ENCODE measurements around the gene NUPR1. TPM values are rescaled to one million over a fixed set of nuclear protein-coding genes. Genes with fewer than 3 reads are reported as not detected.

The NUPR1 gene
- total RNA-seq, 1 experiment from 2014 or later, result 2.2 TPM

DNA sequence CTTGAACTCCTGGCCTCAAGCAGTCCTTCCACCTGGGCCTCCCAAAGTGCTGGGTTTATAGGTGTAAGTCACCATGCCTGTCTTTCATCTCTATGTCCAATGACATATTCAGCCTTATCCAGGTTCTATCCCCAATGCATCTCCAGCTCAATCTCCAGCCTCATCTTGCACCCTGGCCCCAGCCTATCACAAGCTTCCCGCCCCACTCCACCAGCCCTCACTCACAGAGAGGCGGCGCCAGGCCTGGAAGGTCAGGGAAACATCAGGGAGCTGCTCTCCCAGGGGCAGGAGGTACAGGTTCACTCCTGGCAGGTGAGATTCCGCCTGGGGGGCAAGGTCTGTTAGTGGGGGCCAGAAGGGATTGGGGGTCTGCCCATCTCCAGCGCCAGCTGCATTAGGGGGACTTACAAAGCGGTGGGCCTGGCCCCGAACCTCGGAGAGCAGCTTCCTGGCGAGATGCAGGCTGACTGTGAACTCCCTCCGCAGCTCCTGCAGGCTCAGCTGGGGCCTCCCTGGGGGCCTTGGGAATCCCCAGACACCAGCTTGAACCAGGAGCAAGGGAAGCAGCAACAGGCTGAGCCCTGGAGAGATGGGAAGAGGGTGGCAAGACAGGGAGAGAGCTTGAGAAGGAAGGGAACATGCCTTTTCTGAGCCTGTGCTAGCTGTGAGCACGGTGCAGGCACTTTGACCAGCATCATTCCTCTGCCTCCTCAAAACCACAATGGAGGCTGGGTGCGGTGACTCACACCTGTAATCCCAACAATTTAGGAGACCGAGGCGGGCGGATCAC, 35.1 kb downstream of the NUPR1 start (continued):
- TF ChIP-seq, protein P1, sequence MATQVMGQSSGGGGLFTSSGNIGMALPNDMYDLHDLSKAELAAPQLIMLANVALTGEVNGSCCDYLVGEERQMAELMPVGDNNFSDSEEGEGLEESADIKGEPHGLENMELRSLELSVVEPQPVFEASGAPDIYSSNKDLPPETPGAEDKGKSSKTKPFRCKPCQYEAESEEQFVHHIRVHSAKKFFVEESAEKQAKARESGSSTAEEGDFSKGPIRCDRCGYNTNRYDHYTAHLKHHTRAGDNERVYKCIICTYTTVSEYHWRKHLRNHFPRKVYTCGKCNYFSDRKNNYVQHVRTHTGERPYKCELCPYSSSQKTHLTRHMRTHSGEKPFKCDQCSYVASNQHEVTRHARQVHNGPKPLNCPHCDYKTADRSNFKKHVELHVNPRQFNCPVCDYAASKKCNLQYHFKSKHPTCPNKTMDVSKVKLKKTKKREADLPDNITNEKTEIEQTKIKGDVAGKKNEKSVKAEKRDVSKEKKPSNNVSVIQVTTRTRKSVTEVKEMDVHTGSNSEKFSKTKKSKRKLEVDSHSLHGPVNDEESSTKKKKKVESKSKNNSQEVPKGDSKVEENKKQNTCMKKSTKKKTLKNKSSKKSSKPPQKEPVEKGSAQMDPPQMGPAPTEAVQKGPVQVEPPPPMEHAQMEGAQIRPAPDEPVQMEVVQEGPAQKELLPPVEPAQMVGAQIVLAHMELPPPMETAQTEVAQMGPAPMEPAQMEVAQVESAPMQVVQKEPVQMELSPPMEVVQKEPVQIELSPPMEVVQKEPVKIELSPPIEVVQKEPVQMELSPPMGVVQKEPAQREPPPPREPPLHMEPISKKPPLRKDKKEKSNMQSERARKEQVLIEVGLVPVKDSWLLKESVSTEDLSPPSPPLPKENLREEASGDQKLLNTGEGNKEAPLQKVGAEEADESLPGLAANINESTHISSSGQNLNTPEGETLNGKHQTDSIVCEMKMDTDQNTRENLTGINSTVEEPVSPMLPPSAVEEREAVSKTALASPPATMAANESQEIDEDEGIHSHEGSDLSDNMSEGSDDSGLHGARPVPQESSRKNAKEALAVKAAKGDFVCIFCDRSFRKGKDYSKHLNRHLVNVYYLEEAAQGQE (IDR thresholded peaks at IDR 0.05; ENCODE audit: low read depth), result no peak
- no peak for TF ChIP-seq SIN3A (IDR thresholded peaks at IDR 0.05; ENCODE audit: low read depth)

DNA sequence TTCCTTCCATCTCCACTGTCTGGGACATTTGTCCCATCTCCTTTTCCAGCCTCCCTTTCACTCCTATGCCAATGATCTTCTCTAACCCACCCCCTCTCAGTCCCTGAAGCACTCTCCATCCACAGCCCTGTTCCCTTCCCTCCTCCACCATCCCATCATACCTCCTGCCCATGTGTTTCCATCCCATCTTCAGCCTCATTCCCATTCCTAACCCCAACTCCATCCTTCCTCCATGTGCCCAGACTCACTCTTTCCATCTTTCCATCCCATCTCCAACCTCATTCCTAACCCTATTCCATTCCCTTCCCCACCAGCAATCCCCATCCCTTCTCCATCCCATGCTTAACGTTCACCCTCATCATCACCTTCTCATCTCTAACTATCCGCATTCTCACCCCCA, 36.5 kb downstream of the NUPR1 start:
- no peak overlapping the region for H3K27ac ChIP-seq (ENCODE audit: low read depth, low read length)
- no peak overlapping the region for H2AFZ ChIP-seq (ENCODE audit: low read depth, low read length, poor library complexity, severe bottlenecking)
- H3K4me2 ChIP-seq (ENCODE audit: low read length), result no peak overlapping the region
- ChIA-PET CTCF (no interaction called here), POLR2A (no interaction called here), RAD21 (ENCODE audit: low non-redundant PET in 1 of 2, low total read pairs in 2 of 2, uncharacterized antibody in 2 of 2, unreplicated experiment in 2 of 2) (no interaction called here)
- H3K36me3 ChIP-seq (ENCODE audit: control insufficient read depth in 1 of 2, insufficient read depth in 2 of 2, low read length in 2 of 2), result no peaks in the 10 kb centered on the region
- intact Hi-C loops (cut with micrococcal nuclease), result no loop called here
- H3K79me2 ChIP-seq (ENCODE audit: insufficient read depth, low read length), result no peaks in the 10 kb centered on the region
- no peaks in the 10 kb centered on the region for H3K9me3 ChIP-seq (ENCODE audit: control insufficient read depth in 1 of 2, insufficient read depth in 1 of 2, low read depth in 1 of 2, low read length in 2 of 2)
- H4K20me1 ChIP-seq (ENCODE audit: insufficient read depth), result no peaks in the 10 kb centered on the region
- H3K9ac ChIP-seq (ENCODE audit: low read length), result no peak overlapping the region
- H3K9me2 ChIP-seq (ENCODE audit: insufficient read depth), result no peaks in the 10 kb centered on the region
- H3K27me3 ChIP-seq (ENCODE audit: insufficient read depth, low read length), result no peaks in the 10 kb centered on the region
- peaks cover 18 to 23% of the 10 kb centered on the region in 2 experiments for H3K4me1 ChIP-seq (ENCODE audit: control insufficient read depth in 1 of 2, insufficient read depth in 2 of 2, low read length in 2 of 2)
- DNase-seq (ENCODE audit: low read depth, low spot score) (no peak), ATAC-seq (no peak)
- no peak for TF ChIP-seq POLR2AphosphoS5 (IDR thresholded peaks at IDR 0.05; ENCODE audit: low read depth, low read length)
- TF ChIP-seq, protein P2, sequence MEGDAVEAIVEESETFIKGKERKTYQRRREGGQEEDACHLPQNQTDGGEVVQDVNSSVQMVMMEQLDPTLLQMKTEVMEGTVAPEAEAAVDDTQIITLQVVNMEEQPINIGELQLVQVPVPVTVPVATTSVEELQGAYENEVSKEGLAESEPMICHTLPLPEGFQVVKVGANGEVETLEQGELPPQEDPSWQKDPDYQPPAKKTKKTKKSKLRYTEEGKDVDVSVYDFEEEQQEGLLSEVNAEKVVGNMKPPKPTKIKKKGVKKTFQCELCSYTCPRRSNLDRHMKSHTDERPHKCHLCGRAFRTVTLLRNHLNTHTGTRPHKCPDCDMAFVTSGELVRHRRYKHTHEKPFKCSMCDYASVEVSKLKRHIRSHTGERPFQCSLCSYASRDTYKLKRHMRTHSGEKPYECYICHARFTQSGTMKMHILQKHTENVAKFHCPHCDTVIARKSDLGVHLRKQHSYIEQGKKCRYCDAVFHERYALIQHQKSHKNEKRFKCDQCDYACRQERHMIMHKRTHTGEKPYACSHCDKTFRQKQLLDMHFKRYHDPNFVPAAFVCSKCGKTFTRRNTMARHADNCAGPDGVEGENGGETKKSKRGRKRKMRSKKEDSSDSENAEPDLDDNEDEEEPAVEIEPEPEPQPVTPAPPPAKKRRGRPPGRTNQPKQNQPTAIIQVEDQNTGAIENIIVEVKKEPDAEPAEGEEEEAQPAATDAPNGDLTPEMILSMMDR (IDR thresholded peaks at IDR 0.05 in 2 of 3, conservative IDR thresholded peaks at IDR 0.05 in 1 of 3; ENCODE audit: borderline replicate concordance in 1 of 3, insufficient read depth in 1 of 3, low read depth in 2 of 3, low read length in 2 of 3), result no peak
- TF ChIP-seq, protein P1 (IDR thresholded peaks at IDR 0.05; ENCODE audit: low read depth), result no peak
- TF ChIP-seq, protein P3, sequence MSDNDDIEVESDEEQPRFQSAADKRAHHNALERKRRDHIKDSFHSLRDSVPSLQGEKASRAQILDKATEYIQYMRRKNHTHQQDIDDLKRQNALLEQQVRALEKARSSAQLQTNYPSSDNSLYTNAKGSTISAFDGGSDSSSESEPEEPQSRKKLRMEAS (IDR thresholded peaks at IDR 0.05), result no peak
- TF ChIP-seq TCF7L2 (IDR thresholded peaks at IDR 0.05; ENCODE audit: borderline replicate concordance, extremely low read depth, insufficient read depth, insufficient read length), result no peak
- no TSS peak for BruUV-seq (replicated peaks)
- no peak overlapping the region for H3K4me3 ChIP-seq (replicated peaks in 1 of 2; ENCODE audit: low read depth in 1 of 2, low read length in 2 of 2)

All from HCT116 (cell line).